ENCODE data around the gene LMAN2.
"Not testable (repeated sequence)": the region's sequence is repeated elsewhere in the genome, so short reads cannot be mapped to it uniquely, and the experiment has no call there.

Gene LMAN2

DNA sequence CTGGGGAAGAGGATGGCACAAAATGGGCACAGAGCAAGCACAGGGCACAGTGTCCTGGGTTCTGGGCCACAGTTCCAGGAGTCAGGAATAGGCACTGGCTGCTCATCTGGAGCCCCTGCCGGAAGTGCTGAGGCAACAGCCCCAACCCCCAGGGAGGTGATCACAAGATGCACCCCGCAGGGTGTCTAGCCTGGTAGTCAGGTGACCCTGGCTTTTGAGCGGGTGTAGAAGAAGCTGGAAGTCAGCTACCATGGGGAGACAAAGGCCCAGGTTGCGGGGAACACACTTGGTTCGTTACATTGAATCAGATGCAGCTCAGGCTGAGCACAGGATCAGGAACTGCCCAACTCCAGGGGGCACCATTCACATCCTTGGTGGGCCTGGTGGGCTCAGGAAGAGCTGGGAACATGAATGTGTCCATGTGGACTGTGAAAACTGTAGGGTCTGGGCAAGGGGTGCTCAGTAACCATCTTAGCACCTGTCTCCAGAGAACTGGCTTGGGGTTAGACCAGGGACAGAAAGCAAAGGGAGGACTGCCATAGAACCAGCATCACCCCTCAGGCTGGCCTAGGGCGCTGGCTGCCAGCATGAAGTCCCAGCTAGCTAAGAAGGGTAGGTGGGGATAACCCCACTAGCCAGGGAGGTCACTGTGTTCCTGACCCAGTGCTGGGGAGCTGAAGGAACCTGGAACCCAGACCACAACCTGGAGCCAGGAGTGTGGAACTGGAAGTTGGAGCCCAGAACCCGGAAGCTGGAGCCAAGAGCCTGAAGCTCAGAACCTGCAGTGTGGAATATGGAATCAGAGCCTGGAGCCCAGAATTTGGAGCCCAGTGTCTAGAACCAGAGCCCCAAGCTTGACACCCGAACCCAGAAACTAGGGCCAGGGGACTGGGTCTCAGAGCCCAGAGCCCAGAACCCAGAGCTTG, 26.6 kb upstream of the LMAN2 start:
- no peak for DNase-seq

DNA sequence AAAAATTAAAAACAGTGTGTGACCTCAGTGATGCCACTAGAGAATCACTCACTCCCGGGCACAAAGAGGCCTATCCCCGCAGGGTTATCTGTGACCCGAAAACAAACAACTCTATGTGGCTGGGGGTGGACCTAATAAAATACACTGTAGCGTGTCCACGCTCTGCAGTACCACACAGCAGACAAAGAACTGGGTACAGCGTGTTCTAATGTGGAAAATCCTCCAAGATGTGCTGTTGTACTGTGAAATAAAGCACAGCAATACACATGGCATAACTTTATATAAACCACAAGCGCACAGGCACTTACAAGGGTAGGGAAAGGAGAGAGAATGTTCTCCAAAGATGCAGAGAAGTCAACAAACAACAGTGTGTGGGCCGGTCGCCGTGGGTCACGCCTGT, 24.6 kb upstream of the LMAN2 start:
- DNase-seq, result no peak

DNA sequence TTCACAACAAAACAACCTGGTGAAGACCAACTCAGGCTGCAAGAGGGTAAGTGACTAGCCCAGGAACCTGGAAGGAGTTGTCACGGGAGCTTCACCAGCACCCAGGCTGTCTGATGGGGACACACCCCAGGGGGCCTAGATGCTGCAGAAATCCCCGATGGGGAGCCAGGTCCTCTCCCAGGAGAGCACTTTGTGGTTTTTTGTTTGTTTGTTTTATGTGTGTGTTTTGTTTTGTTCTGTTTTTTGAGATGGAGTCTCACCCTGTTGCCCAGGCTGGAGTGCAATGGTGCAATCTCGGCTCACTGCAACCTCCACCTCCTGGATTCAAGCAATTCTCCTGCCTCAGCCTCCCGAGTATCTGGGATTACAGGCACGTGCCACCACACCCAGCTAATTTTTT, 24.0 kb upstream of the LMAN2 start:
- DNase-seq, result not testable (repeated sequence)

DNA sequence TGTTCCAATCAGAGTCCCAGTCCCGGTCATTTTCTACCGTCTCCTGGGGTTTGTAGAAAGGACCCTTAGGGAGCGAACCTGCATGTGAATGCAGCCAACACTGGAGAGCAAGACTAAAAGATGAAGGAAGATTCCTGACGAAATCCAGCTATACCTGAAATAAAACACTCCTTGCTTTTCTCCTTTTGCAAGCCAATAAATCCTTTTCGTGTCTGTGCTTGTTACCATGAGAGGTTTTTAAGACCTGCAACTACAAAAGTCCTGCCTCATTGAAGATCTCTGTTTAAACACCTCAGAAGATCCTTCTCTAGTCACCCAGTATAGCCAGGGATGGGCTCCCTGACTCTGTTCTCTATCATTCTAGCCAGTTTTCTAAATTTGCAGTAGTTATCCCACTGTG, 22.7 kb upstream of the LMAN2 start:
- no peak for DNase-seq

DNA sequence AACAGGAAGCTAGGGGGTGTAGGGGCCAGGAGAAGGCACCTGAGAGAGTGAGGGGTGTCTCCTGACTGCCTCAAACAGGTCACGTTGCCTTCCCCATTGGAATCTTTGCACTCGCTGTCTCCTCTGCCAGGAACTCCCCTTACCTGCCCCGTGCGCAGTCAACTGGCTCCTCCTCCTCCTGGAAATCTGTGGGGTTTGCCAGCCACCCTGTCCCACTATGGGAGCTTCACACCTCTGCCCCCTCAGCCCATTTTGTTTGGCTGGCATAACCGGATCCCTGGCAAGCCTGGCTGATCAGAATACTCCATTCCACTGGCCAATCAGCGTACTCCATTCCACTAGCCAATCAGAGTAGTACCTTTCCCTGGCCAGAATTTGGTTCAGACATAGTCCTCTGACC, 22.3 kb upstream of the LMAN2 start:
- no peak for DNase-seq

DNA sequence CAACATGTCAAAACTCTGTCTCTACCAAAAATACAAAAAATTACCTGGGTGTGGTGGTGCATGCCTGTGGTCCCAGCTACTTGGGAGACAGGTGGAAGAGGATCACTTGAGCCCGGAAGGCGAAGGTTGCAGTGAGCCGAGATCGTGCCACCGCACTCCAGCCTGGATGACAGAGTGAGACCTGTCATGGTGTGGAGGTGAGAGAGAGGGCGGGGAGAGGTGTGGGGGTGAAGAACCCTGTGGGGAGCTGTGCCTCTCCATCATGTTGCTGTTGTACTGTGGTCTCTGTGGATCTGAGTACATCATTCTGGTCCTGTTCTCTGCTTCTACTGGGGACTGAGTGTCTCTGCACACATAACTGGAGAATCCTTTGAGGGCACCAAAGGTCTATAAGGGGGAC, 21.4 kb upstream of the LMAN2 start:
- DNase-seq, result no peak

DNA sequence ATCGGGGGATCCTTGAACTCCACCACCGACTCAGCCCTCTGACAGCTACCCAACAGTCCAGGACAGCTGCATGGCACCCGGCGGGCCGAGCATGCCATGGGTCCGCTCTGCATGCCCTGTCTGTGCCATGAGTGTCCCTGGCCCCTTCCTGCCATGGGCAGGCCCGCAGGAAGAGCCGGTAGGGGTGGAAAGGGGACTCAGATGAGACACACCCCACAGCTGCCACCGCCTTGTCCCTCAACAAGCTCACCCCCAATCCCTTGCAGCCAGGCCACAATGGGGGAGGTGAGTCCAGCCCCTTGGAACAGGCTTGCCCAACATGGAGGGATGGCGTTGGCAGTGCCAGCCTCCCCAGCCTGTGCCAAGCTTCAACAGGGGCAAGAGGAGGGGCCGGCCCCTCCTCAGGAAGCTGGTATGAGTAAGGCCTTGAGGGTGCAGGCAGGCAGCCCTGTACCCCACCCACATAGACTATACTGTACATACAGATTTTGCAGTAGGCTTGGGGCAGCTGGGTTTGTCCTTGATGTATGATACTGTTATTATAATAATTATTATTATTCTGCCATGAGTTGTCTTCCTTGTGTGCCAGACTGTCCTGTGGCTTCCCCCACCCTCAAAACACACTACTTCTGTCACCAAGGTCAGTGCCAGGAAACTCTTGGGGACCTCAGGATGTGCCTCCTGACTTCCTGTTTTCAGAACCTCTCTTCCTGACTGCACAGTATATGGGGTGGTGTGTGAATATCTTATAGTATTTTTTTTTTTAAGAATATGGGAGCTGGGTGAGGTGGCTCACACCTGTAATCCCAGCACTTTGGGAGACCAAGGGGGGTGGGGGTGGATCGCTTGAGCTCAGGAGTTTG, 20.8 kb upstream of the LMAN2 start:
- DNase-seq, result no peak

DNA sequence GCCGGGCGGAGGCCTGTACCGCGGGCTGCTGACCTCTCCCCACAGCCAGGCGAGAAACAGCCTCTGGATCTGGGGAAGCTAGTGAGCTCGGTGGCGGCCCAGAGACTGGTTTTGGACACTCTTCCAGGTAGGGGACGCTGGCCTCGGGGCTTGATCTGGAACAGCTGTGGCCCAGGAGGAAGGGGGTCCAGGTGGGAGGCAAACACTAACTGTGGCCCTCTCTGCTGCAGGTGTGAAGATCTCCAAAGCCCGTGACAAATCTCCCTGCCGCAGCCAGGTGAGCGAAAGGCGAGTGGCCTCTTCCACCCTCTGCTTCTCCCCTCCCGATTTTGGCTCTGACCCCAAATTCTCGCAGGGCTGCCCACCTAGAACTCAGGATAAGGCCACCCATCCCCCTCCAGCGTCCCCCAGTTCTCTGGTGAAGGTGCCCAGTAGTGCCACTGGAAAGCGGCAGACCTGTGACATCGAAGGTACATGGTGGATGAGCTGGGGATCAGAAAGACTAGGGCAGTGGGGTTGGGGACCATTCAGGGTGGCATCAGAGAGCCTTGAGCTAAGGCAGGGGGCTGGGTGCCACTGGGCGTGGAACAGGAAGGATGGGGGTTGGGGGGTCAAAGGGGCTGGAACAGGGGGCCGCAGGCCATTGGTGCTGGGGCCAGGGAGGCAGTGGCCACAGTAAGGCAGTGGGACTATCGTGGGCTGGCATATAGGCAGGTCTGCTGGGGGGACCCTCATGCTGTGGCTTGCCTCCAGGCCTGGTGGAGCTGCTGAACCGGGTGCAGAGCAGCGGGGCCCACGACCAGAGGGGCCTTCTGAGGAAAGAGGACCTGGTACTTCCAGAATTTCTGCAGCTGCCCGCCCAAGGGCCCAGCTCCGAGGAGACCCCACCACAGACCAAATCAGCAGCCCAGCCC, 19.9 kb upstream of the LMAN2 start:
- DNase-seq, result no peak

DNA sequence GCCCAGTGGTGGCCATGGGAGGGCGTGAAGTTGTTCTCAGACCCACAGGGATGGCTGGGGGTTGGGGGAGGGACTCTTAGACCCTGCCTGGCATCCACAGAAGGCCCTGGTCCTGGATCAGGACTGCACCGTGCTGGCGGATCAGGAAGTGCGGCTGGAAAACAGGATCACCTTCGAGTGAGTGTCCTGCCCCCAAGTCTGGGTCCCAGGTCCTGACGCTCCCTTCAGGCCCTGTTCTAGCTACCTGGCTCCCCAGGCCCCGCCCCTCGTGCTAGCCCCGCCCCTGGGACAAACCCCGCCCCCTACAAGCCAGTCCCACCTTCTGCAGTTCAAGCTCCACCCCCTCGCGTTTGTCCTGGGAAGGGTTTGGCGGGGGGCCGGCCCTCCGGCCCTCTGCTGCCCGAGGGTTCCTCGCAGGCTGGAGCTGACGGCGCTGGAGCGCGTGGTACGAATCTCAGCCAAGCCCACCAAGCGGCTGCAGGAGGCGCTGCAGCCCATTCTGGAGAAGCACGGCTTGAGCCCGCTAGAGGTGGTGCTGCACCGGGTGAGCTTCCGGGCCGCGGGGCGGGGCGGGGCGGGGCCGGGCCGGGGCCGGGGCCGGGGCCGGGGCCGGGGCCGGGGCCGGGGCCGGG, 19.1 kb upstream of the LMAN2 start:
- peak; percentile 84 for DNase-seq

DNA sequence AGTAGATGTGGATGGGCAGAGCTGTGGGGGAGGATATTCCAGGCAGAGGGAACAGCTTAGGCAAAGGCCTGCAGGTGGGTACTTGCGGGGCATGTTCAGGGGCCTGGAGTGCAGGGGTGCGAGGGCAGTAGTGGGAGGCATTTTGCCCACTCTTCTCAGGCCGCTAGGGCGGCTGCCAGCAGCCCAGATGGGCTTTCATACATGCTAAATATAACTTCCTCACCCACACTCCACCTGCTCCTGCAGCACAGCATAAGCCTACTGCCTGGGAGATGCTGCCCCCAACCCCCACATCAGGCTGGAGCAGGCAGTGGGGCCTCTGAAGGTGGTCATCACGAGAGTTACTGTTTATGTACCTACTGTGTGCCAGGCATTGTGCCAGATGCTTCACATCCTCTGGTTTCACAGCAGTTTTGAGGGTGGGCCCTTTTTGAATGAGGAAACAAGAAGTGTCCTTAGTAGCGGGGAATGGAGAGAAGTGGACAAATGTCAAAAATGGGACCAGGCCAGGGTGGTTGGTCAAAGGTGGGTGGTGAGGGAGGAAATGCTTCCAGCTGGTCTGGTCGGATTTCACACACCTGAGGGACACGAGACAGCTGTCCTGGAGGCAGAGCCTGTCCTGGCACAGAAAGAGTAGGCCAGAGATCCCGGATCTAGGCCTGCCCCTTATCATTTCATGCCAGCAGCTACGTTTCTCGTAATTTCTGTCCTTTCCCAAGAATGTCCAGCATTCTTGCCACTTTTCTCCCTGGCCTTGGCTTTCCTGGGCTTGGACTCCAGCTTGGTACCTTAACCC, 18.4 kb upstream of the LMAN2 start:
- no peak for DNase-seq

DNA sequence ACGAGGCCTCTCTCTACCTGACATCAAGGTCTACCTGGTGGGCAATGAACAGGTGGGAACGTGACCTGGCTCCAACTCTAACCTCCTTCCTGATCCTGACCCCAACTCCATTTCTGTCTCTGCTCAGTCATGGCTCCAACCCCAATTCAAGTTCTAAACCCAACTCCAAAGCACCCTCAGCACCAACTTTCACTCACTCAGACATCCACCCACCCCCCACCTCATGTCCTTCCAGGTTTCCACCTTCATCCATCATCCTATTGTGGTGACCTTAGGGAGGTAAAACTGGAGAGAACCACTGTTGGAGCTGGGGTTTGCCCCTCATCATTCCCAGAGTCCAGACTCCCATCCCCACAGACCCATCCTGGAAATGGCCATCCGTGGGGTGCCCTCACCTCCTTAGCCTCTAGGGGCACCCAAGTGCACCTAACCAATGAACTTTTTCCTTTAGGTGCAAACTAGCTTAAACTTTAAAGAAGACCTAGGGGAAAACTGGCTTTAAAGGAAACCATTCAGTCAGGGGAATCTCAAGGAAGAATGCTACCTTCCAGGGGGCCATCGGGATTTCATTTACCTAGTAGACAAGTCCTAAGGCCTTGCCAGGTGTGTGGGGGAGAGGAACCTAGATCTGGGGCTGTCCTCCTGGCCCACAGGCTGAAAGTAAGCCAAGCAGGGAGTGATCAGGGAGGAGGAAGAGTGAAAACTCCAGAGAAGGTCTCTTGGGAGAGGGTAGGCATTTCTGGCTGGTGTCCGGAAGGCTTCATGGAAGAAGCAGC, 17.6 kb upstream of the LMAN2 start:
- DNase-seq, result peak; percentile 22

DNA sequence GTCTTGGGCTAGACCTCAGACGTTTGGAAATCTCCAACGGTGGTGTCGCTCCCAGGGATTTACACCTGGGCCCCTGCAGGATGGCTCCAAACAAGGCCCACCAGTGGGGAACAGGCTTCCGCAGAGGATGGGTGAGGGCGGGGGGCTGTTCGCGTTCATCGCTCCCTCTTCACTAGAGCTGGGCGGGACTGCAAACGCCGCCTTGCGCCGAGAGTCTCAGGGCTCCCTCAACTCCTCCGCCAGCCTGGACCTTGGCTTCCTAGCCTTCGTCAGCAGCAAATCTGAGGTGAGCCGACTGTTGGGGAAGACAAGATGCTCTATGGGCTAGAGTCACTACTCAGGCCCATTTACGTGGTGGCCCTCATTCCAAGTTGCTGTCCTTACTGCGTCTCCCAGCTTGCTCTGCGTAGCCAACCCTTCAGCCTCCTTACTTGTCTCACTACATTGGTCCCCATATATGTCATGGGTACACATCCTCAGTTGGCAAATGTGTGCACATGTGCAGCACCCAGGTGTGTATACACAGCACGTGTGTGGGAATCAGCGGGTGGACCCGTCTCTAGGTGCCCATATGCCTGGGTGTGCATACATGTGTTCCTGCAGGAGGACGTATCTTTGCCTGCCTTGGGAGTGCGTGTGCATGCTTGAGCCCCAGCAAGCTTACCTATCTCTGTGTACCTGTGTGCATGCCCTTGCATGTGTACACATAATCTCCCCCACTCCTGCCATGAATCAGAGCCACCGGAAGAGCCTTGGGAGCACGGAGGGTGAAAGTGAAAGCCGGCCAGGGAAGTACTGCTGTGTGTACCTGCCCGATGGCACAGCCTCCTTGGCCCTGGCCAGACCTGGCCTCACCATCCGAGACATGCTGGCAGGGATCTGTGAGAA, 16.8 kb upstream of the LMAN2 start:
- DNase-seq, result no peak

DNA sequence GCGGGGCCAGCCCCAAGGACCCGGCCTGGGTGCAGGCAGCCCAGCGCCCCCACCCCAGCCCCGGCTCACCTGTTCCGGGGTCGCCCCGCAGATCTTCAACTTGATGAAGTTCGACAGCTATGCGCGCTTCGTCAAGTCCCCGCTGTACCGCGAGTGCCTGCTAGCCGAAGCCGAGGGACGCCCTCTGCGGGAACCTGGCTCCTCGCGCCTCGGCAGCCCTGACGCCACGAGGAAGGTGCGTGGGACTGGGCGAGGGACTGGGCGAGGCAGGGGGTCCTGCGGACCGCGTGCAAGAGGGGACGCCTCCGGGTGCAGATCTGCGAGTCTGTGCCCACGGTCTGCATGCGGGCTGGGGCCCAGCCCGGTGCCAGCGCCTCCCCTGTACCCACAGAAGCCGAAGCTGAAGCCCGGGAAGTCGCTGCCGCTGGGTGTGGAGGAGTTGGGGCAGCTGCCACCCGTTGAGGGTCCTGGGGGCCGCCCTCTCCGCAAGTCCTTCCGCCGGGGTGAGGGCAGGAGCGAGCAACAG, 15.9 kb upstream of the LMAN2 start:
- no peak for DNase-seq

DNA sequence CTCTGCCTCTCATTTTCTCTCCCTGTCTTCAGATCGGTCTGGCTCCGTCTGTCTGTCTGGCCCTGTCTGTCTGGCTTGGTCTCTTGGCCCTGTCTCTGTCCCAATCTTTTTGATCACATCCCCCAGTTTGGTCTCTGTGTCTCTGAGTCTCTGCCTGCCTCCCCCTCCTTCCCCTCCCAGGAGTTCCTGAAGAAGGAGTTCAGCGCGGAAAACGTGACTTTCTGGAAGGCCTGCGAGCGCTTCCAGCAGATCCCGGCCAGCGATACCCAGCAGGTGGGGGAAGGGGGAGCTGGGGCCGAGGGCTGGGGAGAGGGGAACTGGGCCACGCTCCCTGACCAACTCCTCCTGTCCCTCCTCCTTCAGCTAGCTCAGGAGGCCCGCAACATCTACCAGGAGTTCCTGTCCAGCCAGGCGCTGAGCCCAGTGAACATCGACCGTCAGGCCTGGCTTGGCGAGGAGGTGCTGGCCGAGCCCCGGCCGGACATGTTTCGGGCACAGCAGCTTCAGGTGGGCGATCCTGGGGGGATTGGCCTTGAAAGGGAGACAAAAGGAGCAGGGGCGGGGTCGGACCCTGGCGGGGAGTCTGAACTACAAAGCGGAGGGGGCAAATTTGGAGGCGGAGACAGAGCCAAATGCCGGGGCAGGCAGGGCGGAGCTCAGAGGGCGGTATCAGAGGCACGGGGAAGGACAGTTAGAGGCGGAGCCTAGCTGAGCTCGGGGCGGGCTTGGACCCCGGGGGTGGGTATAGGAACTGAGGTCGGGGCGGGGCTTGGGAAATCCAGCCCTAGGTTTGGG, 15.3 kb upstream of the LMAN2 start:
- DNase-seq, result peak; percentile 86

DNA sequence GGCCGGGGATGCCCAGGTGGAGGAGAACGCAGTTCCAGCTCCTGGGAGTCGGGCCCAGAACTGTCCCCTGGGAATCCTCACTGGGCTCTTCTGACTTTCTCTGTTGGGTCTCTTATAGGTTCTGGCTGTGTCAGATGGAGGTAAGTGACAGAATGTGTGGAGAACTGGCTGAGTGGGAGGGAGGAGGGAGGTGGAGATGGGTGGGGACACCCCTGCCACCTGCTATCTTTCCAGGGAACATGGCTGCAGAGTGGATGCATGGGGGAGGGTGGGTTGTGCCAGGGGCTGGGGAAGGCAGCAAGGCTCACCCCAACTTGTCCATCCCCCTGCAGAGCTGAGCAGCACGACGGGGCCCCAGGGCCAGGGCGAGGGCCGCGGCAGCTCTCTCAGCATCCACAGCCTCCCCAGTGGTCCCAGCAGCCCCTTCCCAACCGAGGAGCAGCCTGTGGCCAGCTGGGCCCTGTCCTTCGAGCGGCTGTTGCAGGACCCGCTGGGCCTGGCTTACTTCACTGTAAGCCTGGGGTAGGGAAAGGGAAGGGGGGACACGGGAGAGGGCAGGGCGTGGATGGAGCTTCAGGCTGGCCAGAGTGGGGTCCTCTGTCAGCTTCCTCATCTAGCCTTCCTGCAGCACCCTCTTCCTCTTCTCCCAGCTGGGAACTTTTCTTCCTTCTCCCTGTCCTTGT, 14.5 kb upstream of the LMAN2 start:
- no peak for DNase-seq

DNA sequence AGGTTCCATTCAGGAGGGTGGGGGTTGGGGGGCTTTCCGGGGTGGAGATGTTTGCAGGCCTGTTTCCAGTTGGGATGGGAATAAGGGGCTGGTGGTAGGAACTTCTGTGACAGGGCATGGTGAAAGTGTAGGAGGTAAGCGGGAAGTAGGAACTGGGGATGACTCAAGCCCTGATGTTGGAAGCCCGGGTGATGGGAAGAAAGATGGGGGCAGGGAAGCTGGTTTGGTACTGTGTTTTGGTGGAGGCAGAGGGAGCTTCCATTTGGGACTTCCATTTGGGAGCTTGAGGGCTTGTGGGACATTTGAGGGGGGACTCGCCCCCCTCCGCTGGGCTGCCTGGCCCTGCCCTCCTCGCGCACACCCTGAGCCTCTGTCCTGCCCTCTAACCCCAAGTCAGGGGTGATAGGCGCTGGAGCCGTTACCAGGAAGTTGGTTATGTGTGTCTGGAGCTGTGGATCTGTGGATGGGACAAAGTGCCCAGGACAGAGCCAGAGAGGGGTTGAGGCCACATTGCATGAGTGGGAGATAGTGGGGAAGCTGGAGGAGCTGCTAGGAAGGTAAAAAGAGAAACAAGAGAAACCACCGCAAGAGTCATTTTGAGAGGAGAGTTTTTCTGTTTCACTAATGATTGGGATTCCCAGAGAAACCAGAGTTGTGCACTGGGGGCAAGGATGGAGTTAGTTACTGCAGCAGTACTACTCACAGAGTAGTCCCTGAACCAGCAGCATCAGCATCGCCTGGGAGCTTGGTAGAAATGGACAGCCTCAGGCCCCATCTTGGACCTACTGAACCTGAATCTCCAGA, 12.9 kb upstream of the LMAN2 start:
- peak; percentile 26 for DNase-seq

DNA sequence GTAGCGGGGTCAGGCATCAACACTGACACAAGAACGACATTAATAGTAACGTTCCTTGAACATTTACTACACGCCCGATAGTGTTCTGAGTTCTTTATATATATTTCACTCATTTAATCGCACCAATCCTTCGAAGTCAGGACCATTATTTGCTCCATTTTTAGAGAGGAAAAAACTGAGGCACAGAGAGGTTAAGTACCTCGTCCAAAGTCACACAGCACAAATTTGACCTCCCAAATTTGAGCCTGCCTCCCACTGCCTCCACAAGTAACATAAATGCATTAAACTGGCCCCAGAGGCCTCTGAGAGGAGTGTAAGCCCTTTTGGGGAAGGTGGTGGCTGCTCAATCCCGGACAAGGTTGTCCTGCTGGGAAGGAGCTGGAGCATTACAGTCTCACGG, 12.1 kb upstream of the LMAN2 start:
- no peak for DNase-seq
